Panc1 (cell line): ENCODE measurements around the gene ITPRIP.

Experiments used
- POLR2AphosphoS5 ChIP-seq: IDR thresholded peaks from 2 replicates; pipeline ENCODE4 v1.6.1; 2012; ENCODE audit warnings: mild to moderate bottlenecking, low read depth, low read length, moderate library complexity
- SIN3A ChIP-seq: IDR thresholded peaks from 2 replicates; pipeline ENCODE4 v1.6.1; 2012; ENCODE audit warnings: low read depth, mild to moderate bottlenecking, low read length, moderate library complexity, borderline replicate concordance; ENCODE audit not compliant: insufficient read depth
- TCF7L2 ChIP-seq: IDR thresholded peaks from 2 replicates; pipeline ENCODE4 v1.6.1; 2011; ENCODE audit warnings: mild to moderate bottlenecking, low read depth, low read length, inconsistent platforms
- TF ChIP-seq, protein P1 (sequence below): fragments of 450-650 bp; IDR thresholded peaks from 2 replicates; pipeline ENCODE4 v1.5.1; 2017; ENCODE audit warnings: mild to moderate bottlenecking

DNA sequence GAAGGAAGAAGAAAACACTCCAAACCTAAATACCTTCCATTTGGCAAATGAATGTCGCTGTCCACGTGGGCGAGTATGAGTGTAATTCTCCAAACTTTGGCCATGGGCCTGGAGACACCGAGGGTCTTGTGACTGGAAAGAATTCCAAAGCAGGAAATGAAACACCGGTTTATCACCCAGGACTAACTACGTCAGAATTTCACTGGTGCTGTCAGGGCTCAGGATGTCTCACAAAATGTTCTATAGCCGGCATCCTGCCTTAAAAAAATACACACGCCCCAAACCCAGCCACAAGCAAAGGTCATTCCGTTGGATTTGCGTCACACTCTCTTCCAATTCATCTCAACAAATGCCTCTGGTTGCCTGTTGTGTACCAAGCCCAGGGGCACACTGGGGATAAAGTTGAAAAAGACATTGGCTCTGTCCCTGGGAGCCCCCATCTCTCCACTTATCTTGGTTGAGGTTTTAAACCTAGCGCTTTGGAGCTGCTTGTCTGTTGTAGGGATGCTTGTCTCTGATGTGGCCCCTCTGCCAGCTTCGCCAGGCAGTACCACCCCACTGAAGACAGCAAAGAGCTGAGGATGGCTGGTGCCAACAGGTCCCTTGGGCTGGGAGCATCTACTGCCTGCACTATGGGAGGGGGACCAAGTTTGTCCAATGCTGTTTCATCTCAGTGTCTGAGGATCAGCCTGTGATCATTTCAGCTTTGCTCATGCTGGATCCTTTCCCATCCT is 38.1 kb downstream of the ITPRIP start:
- TF ChIP-seq POLR2AphosphoS5 (no peak), TCF7L2 (no peak), SIN3A (no peak)
- TF ChIP-seq, protein P1, sequence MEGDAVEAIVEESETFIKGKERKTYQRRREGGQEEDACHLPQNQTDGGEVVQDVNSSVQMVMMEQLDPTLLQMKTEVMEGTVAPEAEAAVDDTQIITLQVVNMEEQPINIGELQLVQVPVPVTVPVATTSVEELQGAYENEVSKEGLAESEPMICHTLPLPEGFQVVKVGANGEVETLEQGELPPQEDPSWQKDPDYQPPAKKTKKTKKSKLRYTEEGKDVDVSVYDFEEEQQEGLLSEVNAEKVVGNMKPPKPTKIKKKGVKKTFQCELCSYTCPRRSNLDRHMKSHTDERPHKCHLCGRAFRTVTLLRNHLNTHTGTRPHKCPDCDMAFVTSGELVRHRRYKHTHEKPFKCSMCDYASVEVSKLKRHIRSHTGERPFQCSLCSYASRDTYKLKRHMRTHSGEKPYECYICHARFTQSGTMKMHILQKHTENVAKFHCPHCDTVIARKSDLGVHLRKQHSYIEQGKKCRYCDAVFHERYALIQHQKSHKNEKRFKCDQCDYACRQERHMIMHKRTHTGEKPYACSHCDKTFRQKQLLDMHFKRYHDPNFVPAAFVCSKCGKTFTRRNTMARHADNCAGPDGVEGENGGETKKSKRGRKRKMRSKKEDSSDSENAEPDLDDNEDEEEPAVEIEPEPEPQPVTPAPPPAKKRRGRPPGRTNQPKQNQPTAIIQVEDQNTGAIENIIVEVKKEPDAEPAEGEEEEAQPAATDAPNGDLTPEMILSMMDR, result no peak
